HepG2 (cell line): ENCODE measurements around the gene ART4. TPM values are rescaled to one million over a fixed set of nuclear protein-coding genes. Genes with fewer than 3 reads are reported as not detected.

Experiments
- ATAC-seq: fragments of 200-7000 bp; cut with Tn5 transposase; 3 replicates; pipeline ENCODE4 v1.9.1; 2020; ENCODE audit warnings: mild to moderate bottlenecking, moderate library complexity
- BruUV-seq: library from RNA; stranded (reverse); fragments of 400-500 nt; replicated peaks from 2 replicates; lab custom pipeline; 2021; lab: Mats Ljungman, UMichigan
- CTCF ChIA-PET: fragments of 300-600 bp; formaldehyde crosslinking; extraction: SDS; loops from one replicate; lab custom pipeline; 2021; ENCODE audit warnings: low total read pairs, inconsistent platforms, low intra/inter-chr PET ratio; lab: Yijun Ruan, JAX
- POLR2A ChIA-PET: fragments of 350-600 bp; sonication (Branson Sonifier 250); formaldehyde crosslinking; loops from one replicate; lab custom pipeline; 2020; ENCODE audit warnings: antibody characterized with exemption, inconsistent platforms; lab: Yijun Ruan, JAX
- DNase-seq: peaks from one replicate; pipeline ENCODE4 v3.0.0-alpha.2; 2015; ENCODE audit warnings: low spot score
- FAIRE-seq: peaks from 3 replicates; lab custom pipeline; 2011; peaks lifted over from hg19 to GRCh38; lab: Jason Lieb, UNC
- H2AFZ ChIP-seq: one replicate; pipeline ENCODE4 v1.6.1; 2011; ENCODE audit warnings: low read length, inconsistent platforms
- H3K27ac ChIP-seq: fragments of 300-600 bp; 3 replicates; pipeline ENCODE4 v1.8.0; 2011; ENCODE audit warnings: mixed run types, mild to moderate bottlenecking, mixed read lengths, low read length, inconsistent platforms; ENCODE audit not compliant: insufficient read depth; ENCODE audit errors: extremely low read length
- H3K27me3 ChIP-seq, 2 experiments: fragments of 200-600 bp in 1 of 2; 2 replicates in 1 of 2; 3 replicates in 1 of 2; pipeline versions ENCODE4 v1.6.0 to v1.8.0; 2011; ENCODE audit warnings: low read length in 2 of 2, mild to moderate bottlenecking in 2 of 2, moderate library complexity in 2 of 2, inconsistent platforms in 1 of 2; ENCODE audit not compliant: insufficient read depth in 2 of 2, control insufficient read depth in 1 of 2
- H3K36me3 ChIP-seq, 2 experiments: fragments of 200-600 bp in 1 of 2; replicated peaks in 1 of 2; 2 replicates in 1 of 2; 3 replicates in 1 of 2; pipeline versions ENCODE4 v1.5.1 to v1.8.0; 2011; ENCODE audit warnings: low read length in 2 of 2, inconsistent platforms in 1 of 2; ENCODE audit not compliant: insufficient read depth in 2 of 2, control insufficient read depth in 1 of 2
- H3K4me1 ChIP-seq: 2 replicates; pipeline ENCODE4 v1.5.1; 2012; ENCODE audit warnings: low read length, inconsistent platforms; ENCODE audit not compliant: insufficient read depth
- H3K4me2 ChIP-seq: 2 replicates; pipeline ENCODE4 v1.6.0; 2011; ENCODE audit warnings: low read depth, low read length, inconsistent platforms
- H3K4me3 ChIP-seq, 3 experiments: fragments of 200-600 bp in 1 of 3; sonication (generic), shearing (Covaris generic) in 1 of 3; replicated peaks in 1 of 3; 2 replicates each; pipeline ENCODE4 v1.5.1; 2011 to 2016; ENCODE audit warnings: low read length in 3 of 3, inconsistent platforms in 2 of 3, low read depth in 2 of 3, mild to moderate bottlenecking in 2 of 3, control low read depth in 1 of 3, mixed read lengths in 1 of 3; ENCODE audit not compliant: insufficient read depth in 1 of 3
- H3K79me2 ChIP-seq: one replicate; pipeline ENCODE4 v1.6.1; 2011; ENCODE audit warnings: low read length, inconsistent platforms; ENCODE audit not compliant: insufficient read depth
- H3K9ac ChIP-seq: 2 replicates; pipeline ENCODE4 v1.6.0; 2011; ENCODE audit warnings: mild to moderate bottlenecking, low read depth, low read length, inconsistent platforms; ENCODE audit not compliant: insufficient read depth
- H3K9me3 ChIP-seq: 2 replicates; pipeline ENCODE4 v1.5.1; 2012; ENCODE audit warnings: mild to moderate bottlenecking, low read length
- H4K20me1 ChIP-seq: 2 replicates; pipeline ENCODE4 v1.6.0; 2011; ENCODE audit warnings: inconsistent platforms, mild to moderate bottlenecking, low read length, moderate library complexity; ENCODE audit not compliant: insufficient read depth
- CEBPG ChIP-seq: IDR thresholded peaks from 2 replicates; pipeline ENCODE4 v1.6.1; 2016
- GZF1 ChIP-seq: sonication (generic); formaldehyde crosslinking; IDR thresholded peaks from 2 replicates; pipeline ENCODE4 v1.5.1; 2020; ENCODE audit warnings: mild to moderate bottlenecking, missing genetic modification reagents
- MBNL3 ChIP-seq: fragments of 250-450 bp; sonication (Bioruptor Pico); conservative IDR thresholded peaks from 2 replicates; pipeline ENCODE4 v1.8.0; 2022; ENCODE audit warnings: mild to moderate bottlenecking, inconsistent platforms
- PRMT3 ChIP-seq: sonication (generic); formaldehyde crosslinking; IDR thresholded peaks from 2 replicates; pipeline ENCODE4 v1.8.1; 2022; ENCODE audit warnings: low read depth, mild to moderate bottlenecking, moderate library complexity, missing genetic modification reagents, borderline replicate concordance
- RFXANK ChIP-seq: IDR thresholded peaks from 2 replicates; pipeline ENCODE4 v1.6.1; 2016
- SNRNP70 ChIP-seq: fragments of 200-400 bp; formaldehyde crosslinking; IDR thresholded peaks from 2 replicates; pipeline ENCODE4 v1.6.1; 2017; ENCODE audit warnings: mild to moderate bottlenecking, low read depth, low read length, moderate library complexity
- ZC3H13 ChIP-seq: sonication (generic); formaldehyde crosslinking; IDR thresholded peaks from 2 replicates; pipeline ENCODE4 v1.8.1; 2023; ENCODE audit warnings: mild to moderate bottlenecking, missing genetic modification reagents, moderate library complexity
- ZNF333 ChIP-seq: sonication (generic); formaldehyde crosslinking; IDR thresholded peaks from 2 replicates; pipeline ENCODE4 v1.4.0; 2020; ENCODE audit warnings: mild to moderate bottlenecking, missing genetic modification reagents, borderline replicate concordance
- WGBS: methylation state at CpG from one replicate; pipeline ENCODE4 v1.1.6; 2017; ENCODE audit warnings: low lambda C conversion rate; 5-methylcytosine and 5-hydroxymethylcytosine counted together
- in situ Hi-C: cut with HindIII; loops from 2 replicates; pipeline ENCODE4 v1.10.0; 2017; ENCODE audit warnings: low pct_unique_long_range_greater_than_20kb; ENCODE audit not compliant: extremely low pct_ligation_motif_present
- intact Hi-C: fragments of 100-400 bp; cut with micrococcal nuclease; formaldehyde crosslinking; loops from one replicate; pipeline ENCODE4 v1.10.0; 2022; ENCODE audit not compliant: unreplicated experiment
- polyA plus RNA-seq, 8 experiments: library from polyadenylated mRNA; depleted of rRNA in 3 of 8; stranded (reverse) in 7 of 8; unstranded in 1 of 8; fragments of >200 nt; fragmentation: Illumina TruSeq in 4 of 8; extraction: Trizol in 4 of 8; gene quantifications; 2 replicates each; pipeline versions ENCODE4 v1.2.1 to v1.2.3, GENCODE V29; 2011 to 2016; ENCODE audit warnings: low read depth in 4 of 8, missing spikeins in 1 of 8, mixed read lengths in 1 of 8; ENCODE audit not compliant: insufficient read depth in 1 of 8
- total RNA-seq, 5 experiments: library from RNA; depleted of rRNA; stranded (reverse); fragments of >200 nt; fragmentation: Illumina TruSeq; extraction: Trizol; gene quantifications; 2 replicates each; pipeline ENCODE4 v1.2.3, GENCODE V29; 2016; ENCODE audit warnings: low read depth in 1 of 5
- TF ChIP-seq, protein P1 (sequence below): sonication (generic); formaldehyde crosslinking; IDR thresholded peaks from 2 replicates; pipeline ENCODE4 v1.4.0; 2020; ENCODE audit warnings: mild to moderate bottlenecking, missing genetic modification reagents

ART4 gene
- total and polyA plus RNA-seq, 2 of the 13 experiments (the other 11 are each of a cell fraction or from before 2014, with no cell fraction given), result 17.6 to 20.3 TPM

DNA sequence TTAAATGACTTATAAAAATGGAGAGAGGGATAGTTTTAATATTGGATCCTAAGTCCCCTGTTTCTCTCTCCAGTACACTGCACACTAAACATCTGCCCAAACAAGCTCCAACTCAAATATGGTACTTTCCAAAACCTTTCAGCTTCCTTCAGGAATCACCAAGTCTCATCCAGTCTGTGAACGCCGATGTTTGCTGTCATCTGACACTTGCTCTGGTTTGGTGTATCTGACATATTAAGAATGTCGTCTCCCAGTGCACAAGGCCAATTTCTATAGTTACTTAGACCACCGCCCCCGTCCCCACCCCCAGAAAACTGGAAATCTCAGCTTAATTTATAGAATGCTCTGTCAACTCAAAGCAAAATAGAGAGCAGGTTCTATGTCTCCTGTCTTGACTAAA, 47.4 kb upstream of the ART4 start:
- intact Hi-C loops (no loop called here), in situ Hi-C loops (no loop called here)
- Histone ChIP-seq H3K9ac (no peak overlapping the region), H3K4me1 (no peaks in the 10 kb centered on the region), H3K27ac (no peak overlapping the region), H2AFZ (no peak overlapping the region), H3K9me3 (no peaks in the 10 kb centered on the region), H3K36me3 (no peaks in the 10 kb centered on the region), H3K4me2 (no peak overlapping the region), H3K79me2 (no peaks in the 10 kb centered on the region), H4K20me1 (no peaks in the 10 kb centered on the region), H3K4me3 (no peak overlapping the region), H3K27me3 (no peaks in the 10 kb centered on the region)
- ChIA-PET POLR2A (no interaction called here), CTCF (no interaction called here)
- no peak for FAIRE-seq
- TF ChIP-seq PRMT3 (CRISPR knock-in tag) (no peak), ZNF333 (CRISPR knock-in tag) (no peak), ZC3H13 (no peak), SNRNP70 (no peak), RFXANK (no peak), CEBPG (CRISPR knock-in tag) (no peak), GZF1 (CRISPR knock-in tag) (no peak), MBNL3 (no peak)
- TF ChIP-seq, protein P1, sequence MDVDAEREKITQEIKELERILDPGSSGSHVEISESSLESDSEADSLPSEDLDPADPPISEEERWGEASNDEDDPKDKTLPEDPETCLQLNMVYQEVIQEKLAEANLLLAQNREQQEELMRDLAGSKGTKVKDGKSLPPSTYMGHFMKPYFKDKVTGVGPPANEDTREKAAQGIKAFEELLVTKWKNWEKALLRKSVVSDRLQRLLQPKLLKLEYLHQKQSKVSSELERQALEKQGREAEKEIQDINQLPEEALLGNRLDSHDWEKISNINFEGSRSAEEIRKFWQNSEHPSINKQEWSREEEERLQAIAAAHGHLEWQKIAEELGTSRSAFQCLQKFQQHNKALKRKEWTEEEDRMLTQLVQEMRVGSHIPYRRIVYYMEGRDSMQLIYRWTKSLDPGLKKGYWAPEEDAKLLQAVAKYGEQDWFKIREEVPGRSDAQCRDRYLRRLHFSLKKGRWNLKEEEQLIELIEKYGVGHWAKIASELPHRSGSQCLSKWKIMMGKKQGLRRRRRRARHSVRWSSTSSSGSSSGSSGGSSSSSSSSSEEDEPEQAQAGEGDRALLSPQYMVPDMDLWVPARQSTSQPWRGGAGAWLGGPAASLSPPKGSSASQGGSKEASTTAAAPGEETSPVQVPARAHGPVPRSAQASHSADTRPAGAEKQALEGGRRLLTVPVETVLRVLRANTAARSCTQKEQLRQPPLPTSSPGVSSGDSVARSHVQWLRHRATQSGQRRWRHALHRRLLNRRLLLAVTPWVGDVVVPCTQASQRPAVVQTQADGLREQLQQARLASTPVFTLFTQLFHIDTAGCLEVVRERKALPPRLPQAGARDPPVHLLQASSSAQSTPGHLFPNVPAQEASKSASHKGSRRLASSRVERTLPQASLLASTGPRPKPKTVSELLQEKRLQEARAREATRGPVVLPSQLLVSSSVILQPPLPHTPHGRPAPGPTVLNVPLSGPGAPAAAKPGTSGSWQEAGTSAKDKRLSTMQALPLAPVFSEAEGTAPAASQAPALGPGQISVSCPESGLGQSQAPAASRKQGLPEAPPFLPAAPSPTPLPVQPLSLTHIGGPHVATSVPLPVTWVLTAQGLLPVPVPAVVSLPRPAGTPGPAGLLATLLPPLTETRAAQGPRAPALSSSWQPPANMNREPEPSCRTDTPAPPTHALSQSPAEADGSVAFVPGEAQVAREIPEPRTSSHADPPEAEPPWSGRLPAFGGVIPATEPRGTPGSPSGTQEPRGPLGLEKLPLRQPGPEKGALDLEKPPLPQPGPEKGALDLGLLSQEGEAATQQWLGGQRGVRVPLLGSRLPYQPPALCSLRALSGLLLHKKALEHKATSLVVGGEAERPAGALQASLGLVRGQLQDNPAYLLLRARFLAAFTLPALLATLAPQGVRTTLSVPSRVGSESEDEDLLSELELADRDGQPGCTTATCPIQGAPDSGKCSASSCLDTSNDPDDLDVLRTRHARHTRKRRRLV (CRISPR knock-in tag), result no peak
- no TSS peak for BruUV-seq
- ATAC-seq, result no peak
- WGBS, result 37% methylated on average over 5 of the region's 5 CpGs
- DNase-seq, result no peak
